ENCODE data around the gene RAB31. TPM values are rescaled to one million over a fixed set of nuclear protein-coding genes. Genes with fewer than 3 reads are reported as not detected.
"Not testable (repeated sequence)": the region's sequence is repeated elsewhere in the genome, so short reads cannot be mapped to it uniquely, and the experiment has no call there.

Gene RAB31
- total RNA-seq, 2 donors from 2014 or later: 7.7 to 86.9 TPM

DNA sequence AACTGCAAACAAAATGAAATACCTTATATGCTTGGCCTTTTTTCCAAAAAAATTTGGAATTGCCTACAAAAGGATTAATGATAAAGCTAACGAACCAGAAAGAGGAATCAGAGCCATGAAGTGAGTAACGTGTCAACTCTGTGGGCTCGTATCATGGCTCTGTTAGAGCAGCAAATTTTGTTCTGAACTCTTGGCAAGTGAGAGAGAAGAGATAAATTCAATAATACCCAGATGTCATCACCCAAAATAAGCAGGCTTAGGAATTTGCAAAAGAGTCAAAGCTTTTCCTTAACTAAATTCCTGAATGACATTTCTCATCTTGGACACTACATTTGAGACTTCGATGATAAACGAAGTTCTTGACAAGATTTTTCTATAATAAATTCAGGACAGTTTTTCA lies 182.1 kb downstream of the RAB31 start:
- Histone ChIP-seq H3K27ac (no peak overlapping the region), H3K4me1 (replicated peaks) (no peaks in the 10 kb centered on the region), H3K36me3 (no peaks in the 10 kb centered on the region), H3K9me3 (no peaks in the 10 kb centered on the region), H3K27me3 (replicated peaks; ENCODE audit: insufficient read depth) (no peaks in the 10 kb centered on the region), H3K4me3 (no peak overlapping the region)
- intact Hi-C loops (cut with DNase I): no loop called here
- TF ChIP-seq POLR2A (IDR thresholded peaks at IDR 0.05) (no peak), POLR2AphosphoS5 (IDR thresholded peaks at IDR 0.05) (no peak)
- TF ChIP-seq, protein P1, sequence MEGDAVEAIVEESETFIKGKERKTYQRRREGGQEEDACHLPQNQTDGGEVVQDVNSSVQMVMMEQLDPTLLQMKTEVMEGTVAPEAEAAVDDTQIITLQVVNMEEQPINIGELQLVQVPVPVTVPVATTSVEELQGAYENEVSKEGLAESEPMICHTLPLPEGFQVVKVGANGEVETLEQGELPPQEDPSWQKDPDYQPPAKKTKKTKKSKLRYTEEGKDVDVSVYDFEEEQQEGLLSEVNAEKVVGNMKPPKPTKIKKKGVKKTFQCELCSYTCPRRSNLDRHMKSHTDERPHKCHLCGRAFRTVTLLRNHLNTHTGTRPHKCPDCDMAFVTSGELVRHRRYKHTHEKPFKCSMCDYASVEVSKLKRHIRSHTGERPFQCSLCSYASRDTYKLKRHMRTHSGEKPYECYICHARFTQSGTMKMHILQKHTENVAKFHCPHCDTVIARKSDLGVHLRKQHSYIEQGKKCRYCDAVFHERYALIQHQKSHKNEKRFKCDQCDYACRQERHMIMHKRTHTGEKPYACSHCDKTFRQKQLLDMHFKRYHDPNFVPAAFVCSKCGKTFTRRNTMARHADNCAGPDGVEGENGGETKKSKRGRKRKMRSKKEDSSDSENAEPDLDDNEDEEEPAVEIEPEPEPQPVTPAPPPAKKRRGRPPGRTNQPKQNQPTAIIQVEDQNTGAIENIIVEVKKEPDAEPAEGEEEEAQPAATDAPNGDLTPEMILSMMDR (IDR thresholded peaks at IDR 0.05): no peak
- no peak for DNase-seq (ENCODE audit: low spot score)
- WGBS: 80% methylated on average over 5 of the region's 5 CpGs

DNA sequence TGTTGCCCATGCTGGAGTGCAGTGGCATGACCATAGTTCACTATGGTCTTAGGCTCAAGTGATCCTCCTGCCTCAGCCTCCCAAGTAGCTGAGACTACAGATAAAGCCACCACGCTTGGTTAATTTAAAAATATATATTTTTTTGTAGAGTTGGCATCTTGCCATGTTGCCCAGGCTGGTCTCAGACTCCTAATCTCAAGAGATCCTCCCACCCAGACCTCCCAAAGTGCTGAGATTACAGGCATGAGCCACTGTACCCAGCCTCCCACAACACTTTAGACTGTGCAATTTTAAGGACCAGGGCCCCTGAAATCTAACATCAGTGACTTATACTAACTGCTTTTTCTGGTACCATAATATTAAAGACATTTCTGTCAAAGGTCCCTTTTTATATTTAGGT lies 182.9 kb downstream of the RAB31 start:
- intact Hi-C loops (cut with DNase I): no loop called here

DNA sequence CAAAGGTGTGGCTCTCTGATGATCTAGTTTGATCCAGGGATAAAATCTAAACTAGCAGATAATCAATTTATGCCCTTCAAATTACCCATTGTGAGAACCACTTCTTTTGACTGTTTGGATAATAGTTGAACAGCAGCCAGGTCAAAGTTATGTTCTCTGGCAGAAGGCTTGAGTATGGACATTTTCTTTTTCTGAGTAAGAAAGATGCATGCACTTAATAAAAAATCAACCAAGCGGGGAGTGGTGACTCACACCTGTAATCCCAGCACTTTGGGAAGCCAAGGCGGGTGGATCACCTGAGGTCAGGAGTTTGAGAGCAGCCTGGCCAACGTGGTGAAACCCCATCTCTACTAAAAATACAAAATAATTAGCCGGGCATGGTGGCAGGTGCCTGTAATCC lies 183.4 kb downstream of the RAB31 start:
- H3K36me3 ChIP-seq; H3K9me3 ChIP-seq; H3K27me3 ChIP-seq (replicated peaks; ENCODE audit: insufficient read depth); intact Hi-C loops (cut with DNase I); H3K27ac ChIP-seq; DNase-seq (ENCODE audit: low spot score); H3K4me1 ChIP-seq (replicated peaks); H3K4me3 ChIP-seq: not testable (repeated sequence)
- WGBS: 76% methylated on average over 4 of the region's 4 CpGs

More for the DNA sequence above, 182.9 kb downstream of the RAB31 start:
- H3K4me3 ChIP-seq: no peak overlapping the region
- no peak overlapping the region for H3K27ac ChIP-seq
- DNase-seq (ENCODE audit: low spot score): no peak
- H3K27me3 ChIP-seq (replicated peaks; ENCODE audit: insufficient read depth): no peaks in the 10 kb centered on the region
- no peaks in the 10 kb centered on the region for H3K36me3 ChIP-seq
- H3K4me1 ChIP-seq (replicated peaks): no peaks in the 10 kb centered on the region
- WGBS: 96% methylated on average over 1 of the region's 1 CpG
- H3K9me3 ChIP-seq: no peaks in the 10 kb centered on the region
- TF ChIP-seq, protein P1 (IDR thresholded peaks at IDR 0.05): no peak
- TF ChIP-seq POLR2AphosphoS5 (IDR thresholded peaks at IDR 0.05) (no peak), POLR2A (IDR thresholded peaks at IDR 0.05) (no peak)

DNA sequence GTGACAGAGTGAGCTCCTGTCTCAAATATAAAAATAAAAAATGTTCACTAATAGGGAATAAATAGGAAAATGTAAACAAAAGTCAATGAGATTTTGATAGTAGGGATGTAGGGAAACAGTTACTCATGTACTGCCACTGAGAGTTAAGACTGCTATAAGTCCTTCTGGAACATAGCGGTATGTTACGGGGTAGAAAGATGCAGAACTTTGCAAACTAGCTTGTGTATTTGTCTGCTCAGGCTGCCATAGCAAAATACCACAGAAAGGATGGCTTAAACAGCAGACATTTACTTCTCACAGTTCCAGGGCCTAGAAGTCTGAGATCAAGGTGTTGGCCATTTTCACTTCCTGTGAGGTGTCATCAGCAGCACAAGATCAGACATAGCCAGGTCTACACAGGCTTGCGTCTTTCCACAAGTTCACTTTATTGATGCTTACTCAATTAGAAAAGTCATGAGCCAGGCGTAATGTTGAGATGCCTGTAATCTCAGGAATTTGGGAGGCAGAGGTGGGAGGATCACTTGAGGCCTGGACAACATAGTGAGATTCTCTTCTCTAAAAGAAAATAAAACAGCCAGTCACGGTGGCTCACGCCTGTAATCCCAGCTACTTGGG lies 186.5 kb downstream of the RAB31 start:
- H3K27me3 ChIP-seq (replicated peaks; ENCODE audit: insufficient read depth): no peaks in the 10 kb centered on the region
- intact Hi-C loops (cut with DNase I): no loop called here
- no peak overlapping the region for H3K4me3 ChIP-seq
- no peaks in the 10 kb centered on the region for H3K9me3 ChIP-seq
- TF ChIP-seq POLR2AphosphoS5 (IDR thresholded peaks at IDR 0.05): no peak
- TF ChIP-seq POLR2A (IDR thresholded peaks at IDR 0.05): no peak
- TF ChIP-seq, protein P1 (IDR thresholded peaks at IDR 0.05): no peak
- H3K4me1 ChIP-seq (replicated peaks): no peaks in the 10 kb centered on the region
- no peak overlapping the region for H3K27ac ChIP-seq
- H3K36me3 ChIP-seq: no peaks in the 10 kb centered on the region
- WGBS: 92% methylated on average over 6 of the region's 6 CpGs
- no peak for DNase-seq (ENCODE audit: low spot score)

DNA sequence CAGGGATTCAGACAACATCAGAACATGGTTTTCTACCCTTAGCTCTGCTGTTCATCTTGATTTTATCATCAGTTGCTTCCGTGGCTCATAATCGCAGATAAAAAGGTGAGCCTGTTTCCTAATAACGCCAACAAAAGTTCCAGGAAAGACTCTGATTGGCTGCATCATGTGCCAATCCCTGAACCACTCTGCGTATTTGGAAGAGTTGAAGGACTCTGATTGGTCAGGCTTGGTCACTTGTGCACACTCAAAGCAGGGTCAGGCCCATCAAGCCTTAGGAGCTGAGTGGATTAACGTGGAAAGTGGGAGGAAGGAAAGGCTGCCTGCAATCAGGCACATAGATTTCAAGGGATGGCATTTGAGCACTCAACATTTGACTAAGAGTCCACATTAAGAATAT lies 189.0 kb downstream of the RAB31 start:
- TF ChIP-seq, protein P1 (IDR thresholded peaks at IDR 0.05): no peak
- TF ChIP-seq POLR2A (IDR thresholded peaks at IDR 0.05) (no peak), POLR2AphosphoS5 (IDR thresholded peaks at IDR 0.05) (no peak)
- no peaks in the 10 kb centered on the region for H3K36me3 ChIP-seq
- no peak overlapping the region for H3K4me3 ChIP-seq
- no peak overlapping the region for H3K27ac ChIP-seq
- no peak for DNase-seq (ENCODE audit: low spot score)
- no peaks in the 10 kb centered on the region for H3K4me1 ChIP-seq (replicated peaks)
- intact Hi-C loops (cut with DNase I): no loop called here
- WGBS: 92% methylated on average over 5 of the region's 5 CpGs
- no peaks in the 10 kb centered on the region for H3K9me3 ChIP-seq
- H3K27me3 ChIP-seq (replicated peaks; ENCODE audit: insufficient read depth): no peaks in the 10 kb centered on the region

DNA sequence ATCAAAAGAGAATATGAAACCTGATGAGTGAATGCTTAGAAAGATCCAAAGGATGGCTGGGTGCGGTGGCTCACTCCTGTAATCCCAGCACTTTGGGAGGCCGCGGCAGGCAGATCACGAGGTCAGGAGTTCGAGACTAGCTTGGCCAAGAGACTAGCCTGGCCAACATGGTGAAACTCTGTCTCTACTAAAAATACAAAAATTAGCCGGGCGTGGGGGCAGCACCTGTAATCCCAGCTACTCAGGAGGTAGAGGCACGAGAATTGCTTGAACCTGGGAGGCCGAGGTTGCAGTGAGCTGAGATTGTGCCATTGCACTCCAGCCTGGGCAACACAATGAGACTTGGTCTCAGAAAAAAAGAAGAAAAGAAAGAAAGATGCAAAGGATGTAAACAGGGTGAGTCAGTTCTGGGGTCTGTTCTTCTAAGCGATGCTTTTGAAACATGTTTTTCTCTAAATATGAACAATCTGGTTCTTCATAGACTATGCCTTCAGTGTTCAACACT lies 189.7 kb downstream of the RAB31 start:
- intact Hi-C loops (cut with DNase I); H3K27me3 ChIP-seq (replicated peaks; ENCODE audit: insufficient read depth); DNase-seq (ENCODE audit: low spot score); H3K4me1 ChIP-seq (replicated peaks); H3K27ac ChIP-seq; H3K4me3 ChIP-seq; H3K36me3 ChIP-seq; H3K9me3 ChIP-seq: not testable (repeated sequence)
- 93% methylated on average over 10 of the region's 10 CpGs for WGBS
